NCI-H69 (cell line): ENCODE measurements around the gene ACTL10.
A peak's percentile ranks its signal among the peaks of the same experiment; 100 is the strongest.

Source experiments
- DNase-seq: peaks from one replicate; lab custom pipeline; 2025; lab: John Stamatoyannopoulos, UW

ACTL10 gene

DNA sequence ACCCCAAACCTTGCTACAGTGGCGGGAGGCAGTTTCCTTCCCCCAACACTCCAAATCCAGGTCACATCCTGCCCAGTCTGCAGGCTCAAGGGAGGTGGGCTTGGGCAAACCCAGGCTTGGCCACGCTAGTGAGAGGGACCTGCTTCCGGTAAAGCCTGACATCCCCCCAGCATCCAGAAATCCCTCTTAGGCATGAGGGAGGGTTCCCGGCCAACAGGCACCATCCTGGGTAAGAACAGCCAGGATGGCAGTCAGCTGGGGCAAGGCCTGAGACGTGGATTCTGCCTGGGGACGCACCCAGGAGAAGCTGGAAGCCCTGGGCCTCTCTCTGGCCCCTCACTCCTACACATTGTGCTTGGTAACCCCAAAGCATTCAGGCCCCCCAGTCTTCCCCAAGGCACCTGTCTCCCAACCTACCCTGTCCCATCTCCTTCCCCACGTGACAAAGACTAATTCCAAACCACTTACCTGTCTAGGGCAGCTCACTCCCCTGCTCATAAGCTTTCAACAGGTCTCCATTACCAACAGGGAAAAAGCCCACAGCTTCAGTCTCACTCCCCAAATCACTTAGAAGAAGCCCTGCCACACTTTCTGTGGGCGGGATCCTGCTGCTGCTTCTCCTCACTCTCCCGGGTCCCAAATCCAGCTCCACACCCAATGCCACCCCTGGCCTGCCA lies 2.5 kb upstream of the ACTL10 start:
- DNase-seq: peak; percentile 57

DNA sequence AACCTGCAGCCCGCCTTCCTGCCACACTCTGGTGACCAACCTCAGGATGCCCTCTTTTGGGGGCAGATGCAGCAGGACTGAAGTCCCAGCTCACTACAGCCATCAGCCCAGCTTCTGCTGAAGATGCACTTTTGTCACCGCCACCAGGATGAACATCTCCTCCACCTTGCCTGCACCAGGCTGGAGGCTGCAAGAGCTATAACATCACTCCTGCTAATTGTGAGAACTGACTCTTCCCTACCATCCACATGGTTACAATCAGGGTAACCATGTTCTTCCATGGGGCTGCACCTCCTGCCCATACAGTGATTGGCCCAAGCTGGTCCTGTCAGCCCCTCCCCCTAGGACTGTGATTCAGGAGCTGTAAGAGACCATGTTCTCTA lies 2.0 kb upstream of the ACTL10 start:
- no peak for DNase-seq

DNA sequence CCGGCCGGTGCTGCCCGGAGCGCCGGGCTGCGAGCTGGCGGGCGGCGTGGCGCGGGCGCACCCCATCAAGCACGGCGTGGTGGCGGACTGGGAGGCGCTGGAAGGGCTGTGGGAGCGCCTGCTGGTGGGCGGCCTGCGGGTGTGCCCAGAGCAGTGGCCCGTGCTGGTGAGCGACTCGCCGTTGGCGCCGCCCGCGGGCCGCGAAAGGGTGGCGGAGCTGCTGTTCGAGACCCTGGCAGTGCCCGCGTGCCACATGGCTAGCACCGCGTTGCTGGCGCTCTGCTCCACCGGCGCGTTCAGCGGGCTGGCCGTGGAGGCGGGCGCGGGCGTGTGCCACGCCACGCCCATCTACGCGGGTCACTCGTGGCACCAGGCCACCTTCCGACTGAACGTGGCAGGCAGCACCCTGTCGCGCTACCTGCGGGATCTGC lies 517 bp downstream of the ACTL10 start:
- DNase-seq: peak; percentile 74

DNA sequence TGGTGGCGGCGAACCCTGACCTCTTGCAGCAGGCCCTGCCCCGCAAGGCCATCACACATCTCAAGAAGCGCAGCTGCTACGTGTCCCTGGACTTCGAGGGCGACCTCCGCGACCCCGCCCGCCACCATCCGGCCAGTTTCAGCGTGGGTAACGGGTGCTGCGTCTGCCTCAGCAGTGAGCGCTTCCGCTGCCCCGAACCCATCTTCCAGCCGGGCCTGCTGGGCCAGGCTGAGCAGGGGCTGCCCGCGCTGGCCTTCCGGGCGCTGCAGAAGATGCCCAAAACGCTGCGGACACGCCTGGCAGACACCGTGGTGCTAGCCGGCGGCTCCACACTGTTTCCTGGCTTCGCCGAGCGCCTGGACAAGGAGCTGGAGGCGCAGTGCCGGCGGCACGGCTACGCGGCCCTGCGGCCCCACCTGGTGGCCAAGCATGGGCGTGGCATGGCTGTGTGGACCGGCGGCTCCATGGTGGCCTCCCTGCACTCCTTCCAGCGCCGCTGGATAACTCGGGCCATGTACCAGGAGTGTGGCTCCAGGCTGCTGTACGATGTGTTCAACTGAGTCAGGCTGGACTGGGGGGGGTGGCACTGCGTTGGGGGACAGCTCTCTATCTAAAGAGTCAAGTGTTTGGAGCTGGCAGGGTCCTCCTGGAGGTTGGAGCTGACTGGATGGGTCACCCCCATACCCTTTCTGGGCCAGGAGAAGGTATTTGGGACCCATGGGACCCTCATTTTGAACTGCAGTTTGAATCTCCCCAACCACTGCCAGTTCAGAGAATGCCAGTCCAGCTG lies 1.1 kb downstream of the ACTL10 start:
- peak; percentile 86 for DNase-seq

DNA sequence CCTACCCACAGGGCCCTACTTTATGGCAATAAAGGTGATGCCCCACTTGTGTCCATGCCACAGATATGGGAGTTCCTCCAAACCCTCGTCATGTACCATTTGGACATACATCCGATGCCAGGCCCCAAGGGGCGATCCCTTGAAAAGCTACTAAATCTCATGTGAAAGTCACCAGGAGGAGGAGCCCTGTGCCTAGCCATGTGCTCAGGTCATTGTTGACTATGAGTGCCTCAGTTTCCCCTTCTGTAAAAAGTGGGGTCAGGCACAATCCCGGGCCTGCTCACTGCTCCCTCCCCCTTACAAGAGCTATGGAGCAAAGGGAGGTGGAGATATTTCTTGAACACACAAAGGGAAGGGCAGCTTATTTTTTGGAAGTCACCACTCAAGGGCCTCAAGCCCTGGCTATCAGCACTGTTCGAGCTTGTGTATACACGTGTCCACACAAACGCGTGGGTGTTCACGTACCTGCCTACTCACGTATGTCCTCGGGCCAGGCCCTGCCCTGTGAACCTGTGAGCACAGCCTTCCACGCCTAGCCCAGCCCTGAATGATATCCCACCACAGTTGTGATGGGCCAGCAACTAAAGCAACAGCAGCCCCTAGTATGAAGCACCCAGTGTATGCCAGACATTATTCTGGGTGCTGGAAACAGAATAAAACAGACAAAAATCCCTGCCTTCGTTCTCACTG lies 1.9 kb downstream of the ACTL10 start:
- DNase-seq: no peak

DNA sequence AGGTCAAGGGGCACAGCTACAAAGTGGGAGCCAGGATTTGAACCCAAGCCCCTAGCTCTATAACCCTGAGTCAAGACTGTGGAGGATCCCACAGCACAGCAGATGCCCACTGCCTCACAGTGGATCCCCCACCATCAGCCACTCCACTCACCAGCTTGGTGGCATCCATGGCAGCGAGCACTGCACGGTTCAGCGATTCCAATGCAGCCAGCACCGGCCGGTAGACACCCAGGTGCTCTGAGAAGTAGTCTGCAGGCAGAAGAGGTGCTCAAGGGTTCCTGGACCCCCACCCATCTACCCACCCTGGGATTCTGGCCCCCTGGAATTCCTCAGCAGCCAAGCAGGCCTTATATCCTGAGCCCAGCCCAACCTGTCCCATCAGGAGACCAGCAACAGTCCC lies 2.5 kb downstream of the ACTL10 start:
- DNase-seq: no peak

DNA sequence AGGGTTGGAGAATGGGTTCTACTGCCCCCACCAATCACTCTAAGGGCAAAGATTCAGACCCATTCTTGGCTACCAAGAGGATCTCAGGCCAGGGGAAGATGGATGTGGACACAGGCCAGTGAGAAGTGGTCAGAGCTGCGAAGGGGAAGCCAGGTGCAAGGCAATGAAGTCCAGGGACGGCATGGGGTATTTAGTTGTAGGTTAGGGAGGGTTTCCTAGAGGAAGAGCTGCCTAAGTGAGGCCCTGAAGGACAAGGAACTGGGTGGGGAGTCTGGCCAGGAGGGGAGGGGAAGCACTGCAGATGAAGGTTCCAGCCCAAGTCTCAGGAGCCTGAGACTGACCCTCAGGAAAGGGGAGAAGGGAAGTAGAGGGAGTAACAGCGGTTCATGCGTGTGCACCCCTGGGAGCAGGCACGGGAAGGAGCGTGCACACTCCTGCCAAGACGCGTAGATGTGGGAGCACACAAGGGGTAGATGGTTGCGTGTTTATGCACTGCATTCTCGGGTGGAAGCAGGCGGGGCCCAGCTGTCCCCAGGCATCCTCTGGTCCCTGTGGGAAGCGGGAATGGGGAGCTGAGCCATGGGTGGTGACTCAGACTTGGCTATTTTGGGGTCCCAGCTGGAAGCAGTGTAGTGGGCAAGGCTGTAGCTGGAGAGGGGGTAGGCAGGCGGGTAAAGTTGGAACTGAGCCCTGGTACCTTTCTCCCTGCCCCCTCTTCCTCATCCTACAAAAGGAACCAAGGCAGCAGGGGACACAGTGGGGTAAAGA lies 3.3 kb downstream of the ACTL10 start:
- DNase-seq: no peak

DNA sequence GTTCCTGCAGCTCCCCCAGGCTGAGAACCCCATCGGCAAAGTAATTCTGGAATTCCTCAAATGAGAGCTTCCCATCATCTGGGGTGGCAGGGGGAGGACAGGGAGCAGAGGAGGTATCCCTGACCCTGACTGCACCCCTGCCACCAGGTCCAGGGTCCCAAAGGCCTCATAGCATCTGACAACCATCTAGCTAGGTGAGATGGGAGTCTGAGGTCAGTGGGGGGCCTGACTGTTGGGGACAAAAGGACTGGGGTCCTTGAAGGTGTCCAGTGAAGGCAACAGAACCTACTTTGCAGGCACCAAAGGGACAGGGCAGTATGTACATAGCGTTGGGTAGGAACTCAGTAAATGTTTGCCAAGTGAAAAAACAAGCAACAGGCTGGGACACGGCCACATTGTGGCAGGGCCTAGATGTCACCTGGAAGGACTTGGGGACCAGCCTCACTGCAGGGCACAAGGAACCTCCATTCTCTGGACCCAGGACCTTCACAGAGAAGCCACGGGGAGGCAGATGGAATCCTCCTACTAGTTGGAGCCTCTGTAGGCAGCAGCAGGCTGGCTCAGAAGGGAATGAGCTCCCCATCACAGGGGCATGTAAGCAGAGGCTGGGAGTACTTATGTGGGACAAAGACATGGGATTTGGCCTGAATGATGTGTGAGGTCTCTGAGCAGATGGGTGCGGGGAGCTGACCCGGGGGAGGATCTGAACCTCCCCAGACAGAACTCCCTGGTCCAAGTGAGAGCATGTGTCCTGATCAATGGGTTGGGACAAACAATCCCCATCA lies 4.2 kb downstream of the ACTL10 start:
- no peak for DNase-seq

DNA sequence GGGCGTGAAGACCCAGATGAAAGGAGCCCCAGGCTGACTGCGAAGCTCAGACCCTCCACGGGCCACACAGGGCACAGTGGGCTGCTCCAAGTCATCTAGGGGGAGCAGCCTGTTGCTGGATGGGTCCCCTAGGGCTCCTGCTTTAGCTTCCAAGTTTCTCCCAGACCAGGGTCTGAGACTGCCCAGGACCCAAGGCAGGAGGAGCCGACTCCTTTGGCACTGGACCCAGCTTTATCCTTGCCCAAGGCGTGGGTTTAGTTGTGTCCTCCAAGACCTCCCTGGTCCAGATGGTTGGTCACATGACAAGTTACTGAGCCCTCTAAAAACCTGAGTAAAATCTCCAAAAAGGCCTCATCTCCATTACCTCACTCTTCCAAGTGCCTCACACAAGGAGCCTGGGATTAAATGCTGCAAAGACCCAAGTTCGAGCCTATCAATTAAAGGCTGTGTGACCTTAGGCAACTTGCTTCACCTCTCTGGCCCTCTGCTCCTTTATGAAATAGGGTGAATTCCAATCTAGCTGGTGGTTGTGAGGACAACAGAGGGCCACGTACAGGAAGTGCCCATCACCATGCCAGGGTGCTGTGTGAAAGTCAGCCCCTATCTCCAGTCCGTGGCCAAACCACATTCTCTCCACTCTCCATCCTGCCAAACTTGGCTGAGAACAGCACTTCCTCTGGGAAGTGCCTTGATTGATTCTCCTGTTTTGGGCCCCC lies 5.0 kb downstream of the ACTL10 start:
- DNase-seq: no peak

DNA sequence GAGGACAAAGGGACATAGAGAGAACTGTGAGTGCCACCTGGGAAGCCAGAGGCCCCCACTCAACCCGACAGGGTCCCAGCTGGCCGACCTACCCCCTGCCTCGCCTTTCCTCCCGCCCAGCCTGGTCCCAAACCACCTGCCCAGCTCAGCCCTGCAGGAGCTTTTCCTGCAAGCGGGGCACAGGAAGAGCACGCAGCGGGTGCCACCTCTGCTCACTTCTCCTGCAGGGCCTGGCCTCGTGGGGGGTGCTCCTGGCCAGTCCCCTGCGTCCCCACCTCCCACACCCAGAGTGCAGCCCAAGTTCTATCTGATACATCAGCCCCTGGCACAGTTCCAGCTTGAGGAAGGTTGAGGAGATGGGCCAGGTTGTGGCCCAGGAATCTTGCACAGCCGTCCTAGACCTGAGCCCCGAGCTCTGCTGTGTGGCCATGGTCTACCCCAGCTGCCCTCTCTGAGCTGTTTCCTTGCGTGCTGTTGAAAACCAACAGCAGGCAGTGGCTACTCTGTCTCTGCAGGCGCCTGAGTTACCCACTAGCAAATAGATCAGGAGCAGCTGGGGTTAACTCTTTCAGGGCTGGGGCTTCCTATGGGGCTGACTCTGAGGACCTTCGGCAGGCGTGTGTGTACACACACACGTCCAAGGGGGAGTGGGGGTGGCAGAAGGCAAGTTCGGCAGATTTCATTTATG lies 5.8 kb downstream of the ACTL10 start:
- DNase-seq: peak; percentile 85

DNA sequence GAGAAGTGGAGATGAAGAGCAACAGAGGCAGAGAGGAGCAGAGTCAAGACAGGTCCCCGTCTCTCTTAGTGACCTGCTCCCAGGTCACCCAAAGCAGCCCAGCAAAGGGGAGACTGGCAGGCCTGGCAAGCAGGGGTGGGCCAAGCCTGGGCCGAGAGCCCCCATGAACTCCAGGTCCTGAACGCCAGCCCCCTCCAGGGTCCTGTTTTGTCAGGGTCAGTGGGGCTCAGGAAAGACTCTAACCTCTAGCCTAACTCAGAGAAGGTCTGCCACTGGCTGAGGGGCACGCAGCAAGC lies 6.3 kb downstream of the ACTL10 start:
- DNase-seq: no peak

DNA sequence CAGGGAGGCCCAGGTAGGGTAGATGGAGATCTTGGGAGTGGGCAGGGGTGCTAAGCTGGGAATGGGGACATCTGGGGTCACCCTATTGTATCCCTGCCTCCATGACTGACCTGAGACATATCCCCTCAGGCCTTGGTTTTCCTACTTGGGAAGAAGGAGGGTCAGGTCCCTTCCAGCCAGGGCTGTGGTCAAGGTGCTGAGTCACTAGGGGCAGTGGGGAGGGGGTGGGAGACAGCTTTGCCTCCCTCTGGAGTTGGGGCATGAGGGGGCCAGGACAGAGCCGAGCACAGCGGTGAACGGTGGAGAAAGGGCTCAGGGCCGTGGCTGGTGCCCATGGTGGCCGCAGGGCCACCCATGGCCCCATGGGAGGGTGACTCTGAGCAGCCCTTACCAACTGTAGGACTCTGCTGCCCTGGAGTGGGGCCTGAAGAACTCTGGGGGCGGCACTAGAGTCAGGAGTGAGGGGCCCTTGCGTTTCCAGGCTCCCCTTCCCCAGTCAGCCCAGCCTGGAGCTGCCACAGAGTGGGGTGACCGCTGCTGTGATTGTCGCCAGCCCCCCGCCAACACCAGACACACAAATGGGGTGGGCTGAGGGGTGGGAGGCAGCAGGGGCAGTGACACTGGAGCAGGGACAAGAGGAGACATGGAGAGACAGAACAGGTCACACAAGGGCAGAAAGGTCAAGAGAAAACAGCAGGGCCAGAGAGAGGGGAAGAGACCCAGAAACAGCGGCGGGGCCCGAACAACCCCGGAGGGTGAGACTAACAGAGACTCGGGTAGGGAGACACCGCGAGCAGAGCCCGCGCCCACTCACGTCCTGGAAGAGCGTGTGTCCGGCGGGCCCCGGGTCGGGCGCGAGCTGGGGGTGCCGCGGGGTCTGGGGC lies 6.9 kb downstream of the ACTL10 start:
- peak; percentile 46 for DNase-seq

DNA sequence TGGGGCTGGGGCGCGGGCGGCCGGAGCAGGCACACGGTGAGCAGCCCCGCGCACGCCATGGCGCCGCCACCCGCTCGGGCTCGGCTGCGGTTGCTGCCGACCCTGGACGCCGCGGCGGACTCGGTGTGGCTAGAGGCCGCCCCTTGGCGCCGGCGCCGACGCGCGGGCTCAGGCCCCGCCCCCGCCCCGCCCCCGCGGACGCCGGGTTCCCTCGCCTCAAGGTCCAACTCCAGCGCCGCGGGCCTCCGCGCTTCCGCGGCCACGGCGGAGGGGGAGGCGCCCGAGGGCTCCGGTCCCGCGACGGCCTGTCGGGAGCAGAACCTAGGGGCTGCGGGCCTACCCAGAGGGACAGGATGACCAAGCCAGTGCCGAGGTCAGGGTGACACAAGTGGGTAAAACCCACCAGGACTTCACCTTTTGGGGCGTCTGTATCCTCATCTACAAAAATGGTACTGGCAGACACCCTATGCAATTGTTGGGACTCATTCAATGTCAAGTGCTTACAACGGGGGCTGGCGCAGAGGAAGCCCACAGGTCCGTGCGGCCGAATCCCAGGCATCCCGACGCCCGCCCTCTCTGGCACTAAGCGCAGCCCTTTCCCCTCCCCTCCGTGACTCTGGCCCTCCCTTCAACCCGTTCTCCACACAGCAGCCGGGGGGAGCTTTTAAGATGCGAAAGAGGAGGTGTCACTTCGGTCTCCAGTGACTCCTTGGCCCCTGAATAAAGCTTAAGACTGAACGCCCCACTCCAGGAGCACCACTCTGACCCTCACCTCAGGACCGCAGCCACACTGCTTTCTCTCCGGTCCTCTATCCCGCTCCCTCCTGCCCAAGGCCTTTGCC lies 7.8 kb downstream of the ACTL10 start, which contains the start of gene NECAB3:
NECAB3 (minus strand) TSS at position 135 of the 842 bp plus-strand sequence; CDS start at position 59, 76 bp downstream.
- DNase-seq: peak; percentile 93

DNA sequence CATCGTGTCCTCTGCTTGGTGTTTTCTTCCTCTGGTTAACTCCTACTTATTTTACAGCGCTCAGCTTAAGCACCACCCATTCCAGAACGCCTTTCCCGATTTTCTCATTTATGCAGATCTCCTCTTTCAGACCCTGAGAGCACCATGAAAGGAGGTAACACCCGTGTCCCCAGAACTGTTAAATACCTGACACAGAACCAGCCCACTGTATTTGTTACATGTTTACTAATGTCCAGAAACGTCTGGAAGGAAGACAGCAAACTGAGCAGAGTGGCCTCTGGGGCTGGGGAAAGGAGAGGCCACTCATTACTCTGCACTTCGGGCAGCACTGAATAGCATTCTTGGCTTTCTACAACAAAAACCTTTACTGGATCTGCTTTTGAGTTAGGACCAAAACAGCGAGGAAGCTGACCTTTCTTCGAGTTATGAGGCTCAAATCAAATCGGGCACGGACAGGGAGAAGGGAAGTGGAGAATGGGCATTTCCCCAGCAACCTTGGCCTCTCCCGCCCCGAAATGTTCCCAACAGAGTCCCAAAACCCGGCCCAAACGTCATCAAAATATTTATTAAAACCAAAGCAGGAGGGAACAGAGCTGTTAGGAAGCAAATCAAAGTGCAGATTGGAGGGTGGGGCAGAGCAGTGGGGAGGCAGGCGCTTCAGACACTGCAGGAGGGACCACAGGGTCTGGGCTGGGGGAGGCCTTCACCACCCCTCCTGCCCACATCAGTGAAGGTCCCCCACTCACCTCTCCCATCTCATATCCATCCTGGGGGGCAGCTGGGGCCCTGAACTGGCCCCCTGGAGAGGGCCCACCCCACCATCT lies 8.6 kb downstream of the ACTL10 start:
- DNase-seq: peak; percentile 53

DNA sequence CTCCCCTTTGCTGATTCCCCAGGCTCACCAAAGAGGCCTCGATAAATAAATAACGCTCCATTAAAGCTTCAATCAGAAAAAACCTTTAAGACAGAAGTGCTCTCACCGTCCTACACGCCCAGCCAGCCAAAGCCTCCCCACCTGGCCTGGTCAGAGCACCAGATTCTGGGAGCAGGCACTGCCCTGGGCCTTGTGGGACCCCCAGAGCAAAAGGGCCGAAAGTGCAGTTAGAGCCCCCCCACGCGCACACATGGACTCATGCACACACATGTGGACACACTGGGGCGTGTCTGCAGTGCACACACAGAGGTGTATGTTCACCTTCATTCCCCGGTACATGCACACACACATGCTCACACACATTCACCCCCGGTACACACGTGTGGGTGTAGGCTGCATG lies 9.4 kb downstream of the ACTL10 start:
- DNase-seq: peak; percentile 23

DNA sequence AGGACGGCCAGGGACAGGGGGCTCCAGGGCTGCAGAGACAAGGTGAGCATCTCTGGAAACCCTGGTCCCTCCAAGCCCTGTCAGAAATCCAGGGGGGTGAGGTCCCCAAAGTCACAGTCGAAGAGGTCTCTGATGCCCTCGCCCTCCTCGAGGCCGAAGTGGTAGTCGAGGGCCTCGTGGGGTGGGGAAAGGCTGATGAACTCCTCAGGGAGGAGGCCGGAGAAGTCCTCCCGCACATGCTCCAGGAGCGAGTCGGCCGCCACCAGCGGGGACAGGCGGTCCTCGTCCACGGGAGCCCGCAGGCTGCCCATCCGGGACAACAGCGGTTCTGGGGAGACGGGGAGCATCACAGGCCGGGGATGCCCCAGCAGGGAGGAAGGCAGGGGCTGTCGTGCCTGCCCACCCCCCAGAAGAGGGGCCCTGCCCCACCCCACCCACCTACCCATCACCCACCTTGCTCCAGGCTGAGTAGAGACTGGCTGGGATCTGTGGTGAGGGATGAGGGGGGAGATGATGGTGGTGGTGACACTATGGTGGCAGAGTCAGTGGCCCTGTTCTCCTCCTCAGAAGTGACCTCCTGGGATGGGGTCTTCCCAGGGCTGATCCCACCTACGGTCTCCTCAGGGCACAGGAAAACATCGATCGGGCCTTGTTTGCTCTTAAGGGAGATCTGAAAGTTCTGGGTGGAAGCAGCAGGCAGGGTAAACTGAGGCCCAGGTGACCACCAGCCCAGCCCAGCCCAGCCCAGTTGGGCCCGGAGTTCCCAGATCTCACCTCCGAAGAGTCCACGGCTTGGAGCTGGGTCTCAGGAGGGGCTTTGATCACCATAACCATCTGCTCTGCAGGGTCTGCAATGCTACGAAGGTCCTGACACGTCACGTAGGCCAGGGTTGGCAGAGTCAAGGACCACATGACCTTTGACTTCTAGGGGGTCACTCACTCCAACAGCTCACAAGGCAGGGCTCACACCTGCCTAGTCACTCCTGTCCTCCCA lies 10.2 kb downstream of the ACTL10 start:
- DNase-seq: no peak
